DOHH2 (cell line): ENCODE results near the gene CASP10.

Experiments used
- H3F3A ChIP-seq: fragments of 200-600 bp; sonication (generic), shearing (Covaris generic); 2 replicates; pipeline ENCODE4 v1.6.0; 2016; ENCODE audit warnings: antibody characterized with exemption, mild to moderate bottlenecking; ENCODE audit not compliant: control insufficient read depth, insufficient read depth
- H3K27ac ChIP-seq: fragments of 200-600 bp; sonication (generic); 2 replicates; pipeline ENCODE4 v1.5.1; 2014; ENCODE audit warnings: low read depth, mild to moderate bottlenecking, low read length, moderate library complexity
- H3K27me3 ChIP-seq: fragments of 200-600 bp; sonication (generic); 2 replicates; pipeline ENCODE4 v1.6.1; 2014; ENCODE audit warnings: mild to moderate bottlenecking, low read length, mixed read lengths; ENCODE audit not compliant: control insufficient read depth
- H3K36me3 ChIP-seq: fragments of 200-600 bp; sonication (generic); 2 replicates; pipeline ENCODE4 v1.6.1; 2014; ENCODE audit warnings: mild to moderate bottlenecking, low read length, moderate library complexity, mixed read lengths; ENCODE audit not compliant: control insufficient read depth
- H3K4me1 ChIP-seq: fragments of 200-600 bp; sonication (generic); 2 replicates; pipeline ENCODE4 v1.6.1; 2014; ENCODE audit warnings: mild to moderate bottlenecking, low read length, mixed read lengths; ENCODE audit not compliant: control insufficient read depth
- H3K4me2 ChIP-seq: fragments of 200-600 bp; sonication (generic); 2 replicates; pipeline ENCODE4 v1.6.0; 2014; ENCODE audit warnings: mild to moderate bottlenecking, low read length, moderate library complexity
- H3K4me3 ChIP-seq: fragments of 200-600 bp; sonication (generic); 2 replicates; pipeline ENCODE4 v1.5.1; 2014; ENCODE audit warnings: mild to moderate bottlenecking, low read length, mixed read lengths
- H3K79me2 ChIP-seq: fragments of 200-600 bp; sonication (generic); 2 replicates; pipeline ENCODE4 v1.6.1; 2014; ENCODE audit warnings: mild to moderate bottlenecking, low read length, mixed read lengths; ENCODE audit not compliant: control insufficient read depth
- H3K9me2 ChIP-seq: fragments of 200-600 bp; sonication (generic); replicated peaks from 2 replicates; pipeline ENCODE4 v1.6.1; 2014; ENCODE audit warnings: mild to moderate bottlenecking, low read length, mixed read lengths; ENCODE audit not compliant: control insufficient read depth
- H3K9me3 ChIP-seq: fragments of 200-600 bp; sonication (generic); 2 replicates; pipeline ENCODE4 v1.6.1; 2014; ENCODE audit warnings: antibody characterized with exemption, low read length, mixed read lengths; ENCODE audit not compliant: control insufficient read depth, insufficient read depth
- H4K20me1 ChIP-seq: fragments of 200-600 bp; sonication (generic); 2 replicates; pipeline ENCODE4 v1.6.0; 2014; ENCODE audit warnings: low read depth, mild to moderate bottlenecking, antibody characterized with exemption, low read length, moderate library complexity; ENCODE audit not compliant: control insufficient read depth, insufficient read depth
- CTCF ChIP-seq: fragments of 200-600 bp; sonication (generic); IDR thresholded peaks from one replicate; pipeline ENCODE4 v1.5.1; 2014; ENCODE audit warnings: antibody characterized with exemption, mild to moderate bottlenecking, low read depth, low read length; ENCODE audit not compliant: poor library complexity, severe bottlenecking
- EZH2phosphoT487 ChIP-seq: fragments of 200-600 bp; sonication (generic); IDR thresholded peaks from 2 replicates; pipeline ENCODE4 v1.6.1; 2017; ENCODE audit warnings: borderline replicate concordance, mild to moderate bottlenecking, antibody characterized with exemption, low read length, moderate library complexity, mixed read lengths

CASP10 gene

GRCh38 chr2:201260302-201260800 is 77.4 kb downstream of the CASP10 start, which contains the start of gene CASP8:
Gene CASP8, plus strand, starts transcription at chr2:201260536. Its CDS starts 5,951 bp downstream, at chr2:201266487.
- Histone ChIP-seq H3K4me2 (peak within 1 kb of the TSS; percentile 93), H3K27me3 (no peaks in the 10 kb centered on the region), H4K20me1 (peaks cover 3% of the 10 kb centered on the region), H3K79me2 (peaks cover 58% of the 10 kb centered on the region), H3K27ac (peak within 1 kb of the TSS; percentile 90), H3K9me3 (no peaks in the 10 kb centered on the region), H3F3A (peaks cover 22% of the 10 kb centered on the region), H3K4me1 (peaks cover 52% of the 10 kb centered on the region), H3K4me3 (peak within 1 kb of the TSS; percentile 88), H3K36me3 (peaks cover 4% of the 10 kb centered on the region; the same call in 1 of the 2 replicates), H3K9me2 (no peaks in the 10 kb centered on the region)
- TF ChIP-seq EZH2phosphoT487 (no peak), CTCF (no peak)

- H3K36me3 ChIP-seq = peaks cover 7% of the 10 kb centered on the region
- peaks cover 68% of the 10 kb centered on the region for H3K79me2 ChIP-seq
- peaks cover 52% of the 10 kb centered on the region for H3K4me1 ChIP-seq
- H3F3A ChIP-seq = peaks cover 15% of the 10 kb centered on the region
- H3K9me2 ChIP-seq = no peaks in the 10 kb centered on the region
- peaks cover 3% of the 10 kb centered on the region for H4K20me1 ChIP-seq
- no peak overlapping the region for H3K27ac ChIP-seq
- TF ChIP-seq CTCF = peak; percentile 10
- TF ChIP-seq EZH2phosphoT487 = no peak
- H3K4me2 ChIP-seq = peak overlapping the region; percentile 93
- H3K4me3 ChIP-seq = peak overlapping the region; percentile 88
- H3K9me3 ChIP-seq = no peaks in the 10 kb centered on the region
- H3K27me3 ChIP-seq = no peaks in the 10 kb centered on the region
These were observed 78.5 kb downstream of the CASP10 start for GRCh38 chr2:201261471-201261870.

GRCh38 chr2:201261906-201262305 is 79.0 kb downstream of the CASP10 start:
- Histone ChIP-seq H3K27me3 (no peaks in the 10 kb centered on the region), H3F3A (peaks cover 15% of the 10 kb centered on the region), H3K9me2 (no peaks in the 10 kb centered on the region), H3K79me2 (peaks cover 73% of the 10 kb centered on the region), H3K9me3 (no peaks in the 10 kb centered on the region), H3K36me3 (peaks cover 10% of the 10 kb centered on the region), H3K4me2 (peak overlapping the region; percentile 93), H4K20me1 (peaks cover 3% of the 10 kb centered on the region), H3K27ac (no peak overlapping the region), H3K4me1 (peaks cover 52% of the 10 kb centered on the region), H3K4me3 (peak overlapping the region; percentile 88)
- TF ChIP-seq EZH2phosphoT487 (no peak), CTCF (no peak)
